MM.1S (cell line): Measurements from ENCODE around the gene PIP4K2A.

Experiments
- DNase-seq: peaks from one replicate; pipeline ENCODE4 v3.0.0-alpha.2; 2015
- H2AFZ ChIP-seq: fragments of 300-600 bp; sonication (generic); 2 replicates; pipeline ENCODE4 v1.6.0; 2016; ENCODE audit warnings: antibody characterized with exemption, low read length
- H3F3A ChIP-seq: fragments of 300-600 bp; sonication (generic); 2 replicates; pipeline ENCODE4 v1.6.1; 2016; ENCODE audit warnings: mild to moderate bottlenecking, antibody characterized with exemption, low read length, moderate library complexity, mixed read lengths; ENCODE audit not compliant: insufficient read depth
- H3K27ac ChIP-seq: fragments of 300-600 bp; sonication (generic); 2 replicates; pipeline ENCODE4 v1.5.1; 2016; ENCODE audit warnings: mild to moderate bottlenecking, low read length
- H3K27me3 ChIP-seq: fragments of 300-600 bp; sonication (generic); replicated peaks from 2 replicates; pipeline ENCODE4 v1.6.0; 2016; ENCODE audit warnings: low read length; ENCODE audit not compliant: insufficient read depth
- H3K36me3 ChIP-seq: fragments of 300-600 bp; sonication (generic); replicated peaks from 2 replicates; pipeline ENCODE4 v1.6.1; 2016; ENCODE audit warnings: mild to moderate bottlenecking, low read length, mixed read lengths; ENCODE audit not compliant: insufficient read depth
- H3K4me1 ChIP-seq: fragments of 300-600 bp; sonication (generic); 2 replicates; pipeline ENCODE4 v1.6.1; 2016; ENCODE audit warnings: low read length, mixed read lengths
- H3K4me2 ChIP-seq: fragments of 300-600 bp; sonication (generic); 2 replicates; pipeline ENCODE4 v1.6.0; 2016; ENCODE audit warnings: low read depth, low read length
- H3K4me3 ChIP-seq: fragments of 300-600 bp; sonication (generic); 2 replicates; pipeline ENCODE4 v1.5.1; 2016; ENCODE audit warnings: low read length, mixed read lengths
- H3K79me2 ChIP-seq: fragments of 300-600 bp; sonication (generic); 2 replicates; pipeline ENCODE4 v1.6.1; 2016; ENCODE audit warnings: mixed run types, low read length, mixed read lengths
- H3K9ac ChIP-seq: fragments of 300-600 bp; sonication (generic); 2 replicates; pipeline ENCODE4 v1.6.1; 2016; ENCODE audit warnings: low read length, mixed read lengths
- H3K9me2 ChIP-seq: fragments of 300-600 bp; sonication (generic); replicated peaks from 2 replicates; pipeline ENCODE4 v1.6.1; 2016; ENCODE audit warnings: mild to moderate bottlenecking, low read length, mixed read lengths; ENCODE audit not compliant: insufficient read depth
- H3K9me3 ChIP-seq: fragments of 300-600 bp; sonication (generic); replicated peaks from 2 replicates; pipeline ENCODE4 v1.6.1; 2016; ENCODE audit warnings: mild to moderate bottlenecking, low read length, mixed read lengths; ENCODE audit not compliant: insufficient read depth
- H4K20me1 ChIP-seq: fragments of 300-600 bp; sonication (generic); 2 replicates; pipeline ENCODE4 v1.6.1; 2016; ENCODE audit warnings: mild to moderate bottlenecking, low read length, moderate library complexity, mixed read lengths; ENCODE audit not compliant: insufficient read depth
- EZH2 ChIP-seq: fragments of 300-600 bp; sonication (generic); optimal IDR thresholded peaks from 2 replicates; pipeline ENCODE3; 2017; ENCODE audit warnings: low read depth, mild to moderate bottlenecking, antibody characterized with exemption, low read length, mixed read lengths
- EZH2phosphoT487 ChIP-seq: fragments of 300-600 bp; sonication (generic); IDR thresholded peaks from 2 replicates; pipeline ENCODE4 v1.6.1; 2018; ENCODE audit warnings: antibody characterized with exemption, low read length
- TF ChIP-seq, protein P1 (sequence below): fragments of 300-600 bp; sonication (generic); IDR thresholded peaks from 2 replicates; pipeline ENCODE4 v1.5.1; 2016; ENCODE audit warnings: antibody characterized with exemption, low read length, mixed read lengths

Gene PIP4K2A

DNA sequence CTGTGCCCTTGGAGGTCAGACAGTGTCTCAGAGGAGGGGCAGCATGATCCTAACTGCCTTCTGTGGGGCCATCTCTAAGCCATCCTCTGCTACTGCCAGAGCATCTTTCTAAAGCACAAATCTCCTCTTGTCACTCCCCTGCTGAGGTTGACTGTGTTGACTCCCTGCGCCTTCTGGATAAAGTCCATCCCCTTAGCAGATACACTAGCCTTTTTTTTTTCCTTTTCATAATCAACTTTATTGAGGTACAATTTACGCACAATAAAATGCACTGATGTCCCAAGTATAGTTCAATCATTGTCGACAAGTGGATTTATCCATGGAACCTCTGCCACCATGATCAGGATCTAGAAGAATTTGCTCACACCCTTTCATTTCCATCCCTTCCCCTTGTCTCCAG, 219.0 kb downstream of the PIP4K2A start:
- no peak overlapping the region for H3K27ac ChIP-seq
- no peaks in the 10 kb centered on the region for H3K4me1 ChIP-seq
- no peaks in the 10 kb centered on the region for H3K36me3 ChIP-seq
- no peaks in the 10 kb centered on the region for H3K79me2 ChIP-seq
- no peaks in the 10 kb centered on the region for H3K9me2 ChIP-seq
- H4K20me1 ChIP-seq = no peaks in the 10 kb centered on the region
- no peak for DNase-seq
- no peak for TF ChIP-seq EZH2
- TF ChIP-seq EZH2phosphoT487 = no peak
- TF ChIP-seq, protein P1, sequence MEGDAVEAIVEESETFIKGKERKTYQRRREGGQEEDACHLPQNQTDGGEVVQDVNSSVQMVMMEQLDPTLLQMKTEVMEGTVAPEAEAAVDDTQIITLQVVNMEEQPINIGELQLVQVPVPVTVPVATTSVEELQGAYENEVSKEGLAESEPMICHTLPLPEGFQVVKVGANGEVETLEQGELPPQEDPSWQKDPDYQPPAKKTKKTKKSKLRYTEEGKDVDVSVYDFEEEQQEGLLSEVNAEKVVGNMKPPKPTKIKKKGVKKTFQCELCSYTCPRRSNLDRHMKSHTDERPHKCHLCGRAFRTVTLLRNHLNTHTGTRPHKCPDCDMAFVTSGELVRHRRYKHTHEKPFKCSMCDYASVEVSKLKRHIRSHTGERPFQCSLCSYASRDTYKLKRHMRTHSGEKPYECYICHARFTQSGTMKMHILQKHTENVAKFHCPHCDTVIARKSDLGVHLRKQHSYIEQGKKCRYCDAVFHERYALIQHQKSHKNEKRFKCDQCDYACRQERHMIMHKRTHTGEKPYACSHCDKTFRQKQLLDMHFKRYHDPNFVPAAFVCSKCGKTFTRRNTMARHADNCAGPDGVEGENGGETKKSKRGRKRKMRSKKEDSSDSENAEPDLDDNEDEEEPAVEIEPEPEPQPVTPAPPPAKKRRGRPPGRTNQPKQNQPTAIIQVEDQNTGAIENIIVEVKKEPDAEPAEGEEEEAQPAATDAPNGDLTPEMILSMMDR = no peak
- no peak overlapping the region for H3K4me2 ChIP-seq
- no peak overlapping the region for H2AFZ ChIP-seq
- no peak overlapping the region for H3K4me3 ChIP-seq
- H3K27me3 ChIP-seq = no peaks in the 10 kb centered on the region
- H3K9ac ChIP-seq = no peak overlapping the region
- H3K9me3 ChIP-seq = no peaks in the 10 kb centered on the region
- H3F3A ChIP-seq = no peaks in the 10 kb centered on the region

DNA sequence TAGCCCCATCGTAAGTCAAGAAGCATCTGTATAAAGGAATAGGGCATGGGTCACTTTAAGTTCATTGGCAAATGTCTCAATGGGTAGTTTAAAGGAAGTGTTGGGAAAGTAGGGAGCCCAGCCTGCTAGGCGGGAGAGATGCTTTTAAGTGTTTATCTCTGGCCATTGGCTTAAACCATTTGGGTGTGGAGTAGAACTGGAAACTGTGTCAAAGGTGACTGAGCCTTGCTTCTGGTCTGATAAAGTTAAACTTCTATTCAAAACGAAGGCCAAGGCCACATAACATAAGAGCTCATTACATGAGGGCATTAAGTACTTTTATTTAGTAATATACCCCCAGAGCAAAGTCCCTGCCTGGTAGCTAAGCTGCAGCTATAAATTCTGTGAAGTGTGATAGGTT, 220.4 kb downstream of the PIP4K2A start:
- no peaks in the 10 kb centered on the region for H3K79me2 ChIP-seq
- H3K4me2 ChIP-seq = no peak overlapping the region
- no peaks in the 10 kb centered on the region for H3K4me1 ChIP-seq
- no peak overlapping the region for H3K9ac ChIP-seq
- H3K9me2 ChIP-seq = no peaks in the 10 kb centered on the region
- H3K27me3 ChIP-seq = no peaks in the 10 kb centered on the region
- TF ChIP-seq, protein P1 = no peak
- TF ChIP-seq EZH2phosphoT487 (no peak), EZH2 (no peak)
- no peaks in the 10 kb centered on the region for H3F3A ChIP-seq
- no peak overlapping the region for H2AFZ ChIP-seq
- DNase-seq = no peak
- H3K4me3 ChIP-seq = no peak overlapping the region
- no peaks in the 10 kb centered on the region for H3K36me3 ChIP-seq
- no peaks in the 10 kb centered on the region for H4K20me1 ChIP-seq
- no peaks in the 10 kb centered on the region for H3K9me3 ChIP-seq
- H3K27ac ChIP-seq = no peak overlapping the region

GRCh38 chr10:22491931-22492615, 222.3 kb downstream of the PIP4K2A start:
- Histone ChIP-seq H3K9me2 (no peaks in the 10 kb centered on the region), H3K4me2 (no peak overlapping the region), H3K9ac (no peak overlapping the region), H3K9me3 (no peaks in the 10 kb centered on the region), H3K79me2 (no peaks in the 10 kb centered on the region), H4K20me1 (no peaks in the 10 kb centered on the region), H3K4me3 (no peak overlapping the region), H3F3A (no peaks in the 10 kb centered on the region), H3K4me1 (no peaks in the 10 kb centered on the region), H3K27ac (no peak overlapping the region), H2AFZ (no peak overlapping the region), H3K27me3 (no peaks in the 10 kb centered on the region), H3K36me3 (no peaks in the 10 kb centered on the region)
- no peak for DNase-seq
- TF ChIP-seq EZH2phosphoT487 (no peak), EZH2 (no peak)
- TF ChIP-seq, protein P1 = no peak
